ENCODE measurements around the gene IGF2BP2. TPM values are rescaled to one million over a fixed set of nuclear protein-coding genes. Genes with fewer than 3 reads are reported as not detected.

IGF2BP2 gene
- total RNA-seq, 1 experiment from 2014 or later = 97.8 TPM

GRCh38 chr3:185649414-185649813 is 175.4 kb downstream of the IGF2BP2 start:
- ATAC-seq = no peak
- in situ Hi-C loops (cut with HindIII; ENCODE audit: low pct_unique_long_range_greater_than_20kb, low sequenced_read_pairs) = no loop called here

GRCh38 chr3:185648396-185648795 is 176.4 kb downstream of the IGF2BP2 start:
- DNase-seq (ENCODE audit: low read depth, low spot score) = no peak
- in situ Hi-C loops (cut with HindIII; ENCODE audit: low pct_unique_long_range_greater_than_20kb, low sequenced_read_pairs) = no loop called here
- intact Hi-C loops (cut with micrococcal nuclease; ENCODE audit: unreplicated experiment) = no loop called here
- POLR2A ChIA-PET = interaction anchor here (0.6 kb wide), 1 partner anchor 26 kb away, joined by 3 read pairs; no protein-coding TSS in a partner anchor
- no peaks in the 10 kb centered on the region for H3K4me1 ChIP-seq (ENCODE audit: control insufficient read depth, insufficient read depth, low read length)
- CTCF ChIA-PET = interaction anchor here (1.2 kb wide), 1 partner anchor 12 kb away, joined by 5 read pairs; no protein-coding TSS in a partner anchor
- no peaks in the 10 kb centered on the region for H3K27me3 ChIP-seq (ENCODE audit: control insufficient read depth, insufficient read depth, low read length)
- no peak for TF ChIP-seq TCF7L2 (IDR thresholded peaks at IDR 0.05; ENCODE audit: low read depth, low read length)
- no peak for TF ChIP-seq REST (IDR thresholded peaks at IDR 0.05; ENCODE audit: insufficient read depth in 1 of 2, low read depth in 2 of 2, low read length in 1 of 2)
- TF ChIP-seq CTCF (IDR thresholded peaks at IDR 0.05) = no peak
- TF ChIP-seq SIN3A (IDR thresholded peaks at IDR 0.05; ENCODE audit: borderline replicate concordance, insufficient read depth, low read depth, low read length) = no peak
- TF ChIP-seq POLR2AphosphoS5 (IDR thresholded peaks at IDR 0.05; ENCODE audit: low read depth, low read length) = no peak
- H3K27ac ChIP-seq (ENCODE audit: low read length) = no peak overlapping the region
- no peak for ATAC-seq
- BruUV-seq (replicated peaks) = no TSS peak
- no peak overlapping the region for H3K4me3 ChIP-seq (ENCODE audit: low read depth in 2 of 2, low read length in 2 of 2)
- no peaks in the 10 kb centered on the region for H3K9me3 ChIP-seq (ENCODE audit: control insufficient read depth, insufficient read depth, low read depth, low read length)
- H3K36me3 ChIP-seq (ENCODE audit: control insufficient read depth, insufficient read depth, low read length) = no peaks in the 10 kb centered on the region; the same call in 1 of the 2 replicates

More at GRCh38 chr3:185649414-185649813, 175.4 kb downstream of the IGF2BP2 start:
- Histone ChIP-seq H3K27ac (ENCODE audit: low read length) (no peak overlapping the region), H3K9me3 (ENCODE audit: control insufficient read depth, insufficient read depth, low read depth, low read length) (no peaks in the 10 kb centered on the region), H3K4me3 (ENCODE audit: low read depth in 2 of 2, low read length in 2 of 2) (no peak overlapping the region), H3K27me3 (ENCODE audit: control insufficient read depth, insufficient read depth, low read length) (no peaks in the 10 kb centered on the region), H3K4me1 (ENCODE audit: control insufficient read depth, insufficient read depth, low read length) (no peaks in the 10 kb centered on the region), H3K36me3 (ENCODE audit: control insufficient read depth, insufficient read depth, low read length) (no peaks in the 10 kb centered on the region; the same call in 1 of the 2 replicates)
- no peak for DNase-seq (ENCODE audit: low read depth, low spot score)
- ChIA-PET CTCF (no interaction called here), POLR2A (interaction anchor here (0.7 kb wide), 1 partner anchor 90 kb away, joined by 3 read pairs; no protein-coding TSS in a partner anchor)
- intact Hi-C loops (cut with micrococcal nuclease; ENCODE audit: unreplicated experiment) = no loop called here
- no peak for TF ChIP-seq SIN3A (IDR thresholded peaks at IDR 0.05; ENCODE audit: borderline replicate concordance, insufficient read depth, low read depth, low read length)
- TF ChIP-seq POLR2AphosphoS5 (IDR thresholded peaks at IDR 0.05; ENCODE audit: low read depth, low read length) = no peak
- TF ChIP-seq CTCF (IDR thresholded peaks at IDR 0.05) = no peak
- TF ChIP-seq TCF7L2 (IDR thresholded peaks at IDR 0.05; ENCODE audit: low read depth, low read length) = no peak
- TF ChIP-seq REST (IDR thresholded peaks at IDR 0.05; ENCODE audit: insufficient read depth in 1 of 2, low read depth in 2 of 2, low read length in 1 of 2) = no peak
- BruUV-seq (replicated peaks) = no TSS peak
